IPS DF 4.7 (cell line): ENCODE measurements around the gene HYAL1.

ENCODE experiments used
- DNase-seq: peaks from one replicate; pipeline ENCODE4 v3.0.0-alpha.2; 2013; ENCODE audit warnings: low spot score; ENCODE audit errors: extremely low read depth

HYAL1 gene

GRCh38 chr3:50261505-50261904 is 41.9 kb downstream of the HYAL1 start:
- DNase-seq: no peak

- DNase-seq: no peak
These were observed 42.4 kb downstream of the HYAL1 start for GRCh38 chr3:50260942-50261441.

- no peak for DNase-seq
These were observed 43.1 kb downstream of the HYAL1 start for GRCh38 chr3:50260027-50260941.

GRCh38 chr3:50259432-50260026 is 43.8 kb downstream of the HYAL1 start:
- no peak for DNase-seq

- DNase-seq: no peak
These were observed 44.4 kb downstream of the HYAL1 start for GRCh38 chr3:50258979-50259378.

- no peak for DNase-seq
These were observed 45.2 kb downstream of the HYAL1 start for GRCh38 chr3:50258029-50258680.

- no peak for DNase-seq
These were observed 46.1 kb downstream of the HYAL1 start for GRCh38 chr3:50256978-50257890.

- no peak for DNase-seq
These were observed 48.1 kb downstream of the HYAL1 start for GRCh38 chr3:50255251-50255615.

GRCh38 chr3:50254577-50255250 is 48.7 kb downstream of the HYAL1 start:
- no peak for DNase-seq

- DNase-seq: no peak
These were observed 52.2 kb downstream of the HYAL1 start for GRCh38 chr3:50251220-50251619.

GRCh38 chr3:50250514-50250913 is 52.9 kb downstream of the HYAL1 start:
- no peak for DNase-seq
